Activated CD4-positive, CD25-positive, alpha-beta regulatory T cell treated with anti-CD3 and anti-CD28 coated beads, Interleukin-2, amount 50 U/mL, for 72 hours (primary cell): ENCODE measurements around the gene EXOC2.

Source experiments
- DNase-seq: peaks from one replicate; pipeline ENCODE4 v3.0.0; 2021

Gene EXOC2

DNA sequence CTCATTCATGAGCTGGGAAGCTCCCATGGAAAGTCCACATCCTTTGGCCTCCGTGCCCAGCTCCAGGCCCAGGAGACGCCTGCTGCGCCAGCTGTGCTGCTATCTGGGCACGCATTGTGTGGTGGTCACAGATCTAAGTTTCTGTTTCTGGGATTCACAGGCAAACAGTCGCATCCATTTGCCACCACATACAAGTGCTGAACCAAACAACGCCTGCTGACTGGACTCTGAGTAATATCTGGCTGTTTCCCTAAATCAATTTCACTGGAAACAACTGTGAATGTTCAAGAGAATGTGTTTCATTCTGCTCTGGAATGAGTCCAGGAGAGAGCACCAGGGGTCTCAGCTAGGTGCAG lies 255.9 kb downstream of the EXOC2 start:
- no peak for DNase-seq

GRCh38 chr6:436308-437036 lies 256.5 kb downstream of the EXOC2 start:
- DNase-seq, result no peak

- no peak for DNase-seq
Observed at GRCh38 chr6:435441-436307, 257.3 kb downstream of the EXOC2 start.
